K562 (cell line): Measurements from ENCODE around the gene MYOZ2. TPM values are rescaled to one million over a fixed set of nuclear protein-coding genes. Genes with fewer than 3 reads are reported as not detected.

Experiments used
- CREB3 ChIP-seq: fragments of 450-650 bp; conservative IDR thresholded peaks from 2 replicates; pipeline ENCODE4 v1.6.1; 2016; ENCODE audit warnings: missing genetic modification characterization, low read depth, mild to moderate bottlenecking, missing compliant biosample characterization, moderate library complexity
- GTF3C2 ChIP-seq: IDR thresholded peaks from 3 replicates; pipeline ENCODE4 v1.6.1; 2011; ENCODE audit warnings: borderline replicate concordance, mild to moderate bottlenecking, moderate library complexity; ENCODE audit not compliant: insufficient read length; ENCODE audit errors: extremely low read depth
- HNRNPH1 ChIP-seq: fragments of 200-400 bp; formaldehyde crosslinking; optimal IDR thresholded peaks from 2 replicates; pipeline ENCODE3; 2017; ENCODE audit warnings: low read depth, mild to moderate bottlenecking, low read length, moderate library complexity
- KDM5B ChIP-seq: fragments of 200-600 bp; sonication (generic); IDR thresholded peaks from 2 replicates; pipeline ENCODE4 v1.6.1; 2012; ENCODE audit warnings: low read depth, mild to moderate bottlenecking, moderate library complexity, low read length, control low read depth, inconsistent platforms; ENCODE audit not compliant: insufficient replicate concordance
- MYC ChIP-seq, 2 experiments: fragments of 250-450 bp in 1 of 2; sonication (Bioruptor Pico) in 1 of 2; IDR thresholded peaks; 2 replicates each; pipeline versions ENCODE4 v1.5.1 to v1.6.1; 2012 to 2021; ENCODE audit warnings: low read depth in 2 of 2, borderline replicate concordance in 1 of 2, improper control_type of control experiment in 1 of 2, low read length in 1 of 2, mild to moderate bottlenecking in 1 of 2, moderate library complexity in 1 of 2
- NONO ChIP-seq, 2 experiments: fragments of 200-400 bp in 1 of 2; fragments of 450-650 bp in 1 of 2; formaldehyde crosslinking in 1 of 2; IDR thresholded peaks; 2 replicates each; pipeline ENCODE4 v1.6.1; 2017; ENCODE audit warnings: low read depth in 2 of 2, mild to moderate bottlenecking in 2 of 2, moderate library complexity in 2 of 2, low read length in 1 of 2
- NUFIP1 ChIP-seq: fragments of 450-650 bp; IDR thresholded peaks from 2 replicates; pipeline ENCODE4 v1.6.1; 2018; ENCODE audit not compliant: partially characterized antibody
- POLR2H ChIP-seq: IDR thresholded peaks from 2 replicates; pipeline ENCODE4 v1.6.1; 2016; ENCODE audit warnings: missing genetic modification characterization, low read depth, mild to moderate bottlenecking, control low read depth, missing compliant biosample characterization, moderate library complexity
- PREB ChIP-seq: sonication (generic); formaldehyde crosslinking; IDR thresholded peaks from 2 replicates; pipeline ENCODE4 v1.8.1; 2023; ENCODE audit warnings: mild to moderate bottlenecking, missing genetic modification reagents
- SMAD3 ChIP-seq: fragments of 450-650 bp; formaldehyde crosslinking; conservative IDR thresholded peaks from 2 replicates; pipeline ENCODE4 v1.4.0; 2020; ENCODE audit warnings: mild to moderate bottlenecking
- SNAPC5 ChIP-seq: fragments of 250-450 bp; sonication (Bioruptor Pico); IDR thresholded peaks from 2 replicates; pipeline ENCODE4 v1.8.0; 2021; ENCODE audit warnings: moderate library complexity, mild to moderate bottlenecking, inconsistent platforms
- TRIM28 ChIP-seq: fragments of 450-650 bp; IDR thresholded peaks from 2 replicates; pipeline ENCODE4 v1.6.1; 2017
- U2AF1 ChIP-seq: fragments of 200-400 bp; formaldehyde crosslinking; optimal IDR thresholded peaks from 2 replicates; pipeline ENCODE3; 2017; ENCODE audit warnings: mild to moderate bottlenecking, low read depth, low read length, moderate library complexity
- YY1 ChIP-seq, 3 experiments: IDR thresholded peaks; 2 replicates each; pipeline ENCODE4 v1.6.1; 2011; ENCODE audit warnings: low read length in 2 of 3, mild to moderate bottlenecking in 2 of 3, moderate library complexity in 2 of 3, borderline replicate concordance in 1 of 3, control low read depth in 1 of 3, low read depth in 1 of 3; ENCODE audit not compliant: insufficient read depth in 3 of 3, insufficient replicate concordance in 2 of 3, control insufficient read depth in 1 of 3, insufficient read length in 1 of 3; ENCODE audit errors: extremely low read depth in 1 of 3
- ZNF511 ChIP-seq: sonication (generic); formaldehyde crosslinking; IDR thresholded peaks from 2 replicates; pipeline ENCODE4 v1.8.0; 2022; ENCODE audit warnings: mild to moderate bottlenecking, missing genetic modification reagents
- ZNF512 ChIP-seq: IDR thresholded peaks from 2 replicates; pipeline ENCODE4 v1.6.1; 2016; ENCODE audit warnings: missing genetic modification characterization, missing compliant biosample characterization
- ZNF696 ChIP-seq: fragments of 250-450 bp; sonication (Bioruptor Pico); conservative IDR thresholded peaks from 2 replicates; pipeline ENCODE4 v1.4.0; 2020; ENCODE audit warnings: mild to moderate bottlenecking, moderate library complexity
- polyA plus RNA-seq, 8 experiments: library from polyadenylated mRNA; depleted of rRNA in 4 of 8; stranded (reverse) in 5 of 8; unstranded in 3 of 8; fragments of >200 nt; fragmentation: Nextera tagmentation in 2 of 8; fragmentation: Illumina TruSeq in 1 of 8; extraction: Ambion mirVana in 2 of 8; extraction: Trizol in 1 of 8; gene quantifications; 2 replicates each; pipeline versions ENCODE4 v1.2.1 to v1.2.3, GENCODE V29; 2011 to 2014; ENCODE audit warnings: inconsistent platforms in 1 of 8, missing spikeins in 1 of 8
- total RNA-seq, 7 experiments: library from RNA; depleted of rRNA in 6 of 7; stranded (reverse); fragments of >200 nt in 6 of 7; fragmentation: Illumina TruSeq in 2 of 7; extraction: Trizol in 2 of 7; gene quantifications; 2 replicates each; pipeline versions ENCODE4 v1.2.1 to v1.2.3, GENCODE V29; 2011 to 2021; ENCODE audit warnings: low replicate concordance in 1 of 7

The MYOZ2 gene
- total and polyA plus RNA-seq, 9 of the 15 experiments (the other 6 are each of a cell fraction or from before 2014, with no cell fraction given): not detected

GRCh38 chr4:119212234-119212963, 76.8 kb downstream of the MYOZ2 start, which contains the start of gene USP53 (continued):
- peak; percentile 59; the same call in 1 of the 2 replicates for TF ChIP-seq MYC (IDR thresholded peaks at IDR 0.05; ENCODE audit: low read depth, low read length)
- peak; percentile 28; the same call in 1 of the 2 replicates for TF ChIP-seq MYC (CRISPR knock-in tag; IDR thresholded peaks at IDR 0.05; ENCODE audit: borderline replicate concordance, low read depth)
- TF ChIP-seq KDM5B: peak; percentile 97
- no peak for TF ChIP-seq CREB3
- TF ChIP-seq GTF3C2: no peak
- TF ChIP-seq PREB: no peak
- TF ChIP-seq ZNF511: peak; percentile 23; the same call in 1 of the 2 replicates
- peak in 1 of 2 experiments; percentile 36; a peak in 1 of 4 replicates for TF ChIP-seq NONO (IDR thresholded peaks at IDR 0.05; ENCODE audit: low read depth in 2 of 2, low read length in 1 of 2)
- no peak for TF ChIP-seq SMAD3
- peak in 1 of 3 experiments; percentile 48 for TF ChIP-seq YY1 (IDR thresholded peaks at IDR 0.05; ENCODE audit: borderline replicate concordance in 1 of 3, control insufficient read depth in 1 of 3, extremely low read depth in 1 of 3, insufficient read depth in 3 of 3, insufficient read length in 1 of 3, insufficient replicate concordance in 2 of 3, low read depth in 1 of 3, low read length in 2 of 3)
- TF ChIP-seq HNRNPH1: no peak
- TF ChIP-seq NUFIP1: no peak
- TF ChIP-seq POLR2H (tag): peak; percentile 93
- TF ChIP-seq ZNF696: no peak
- TF ChIP-seq ZNF512 (tag): no peak
- peak; percentile 56; the same call in 1 of the 2 replicates for TF ChIP-seq TRIM28
- no peak for TF ChIP-seq SNAPC5 (CRISPR knock-in tag)
- no peak for TF ChIP-seq U2AF1
